Mesothelial cell of epicardium (in vitro differentiated cells): ENCODE results near the gene TEAD3. TPM values are rescaled to one million over a fixed set of nuclear protein-coding genes. Genes with fewer than 3 reads are reported as not detected.

Source experiments
- DNase-seq, 2 experiments: peaks; one replicate each; pipeline ENCODE4 v3.0.0; 2021; ENCODE audit warnings: low spot score in 2 of 2; ENCODE audit not compliant: unreplicated experiment in 2 of 2
- H3K27ac Mint-ChIP-seq: 2 replicates; pipeline ENCODE4 v1.8.0; 2021; ENCODE audit warnings: mixed read lengths
- H3K27me3 Mint-ChIP-seq: 2 replicates; pipeline ENCODE4 v1.8.0; 2021; ENCODE audit warnings: low read depth, mixed read lengths
- H3K36me3 Mint-ChIP-seq: 2 replicates; pipeline ENCODE4 v1.8.0; 2021; ENCODE audit warnings: mixed read lengths
- H3K4me1 Mint-ChIP-seq: 2 replicates; pipeline ENCODE4 v1.8.0; 2021; ENCODE audit warnings: mixed read lengths
- H3K4me3 Mint-ChIP-seq: 2 replicates; pipeline ENCODE4 v1.8.0; 2021; ENCODE audit warnings: mild to moderate bottlenecking, moderate library complexity, mixed read lengths
- H3K9me3 Mint-ChIP-seq: 2 replicates; pipeline ENCODE4 v1.8.0; 2021; ENCODE audit warnings: mixed read lengths
- CTCF ChIP-seq: fragments of 200-600 bp; sonication (generic); IDR thresholded peaks from one replicate; pipeline ENCODE4 v1.5.0; 2021; ENCODE audit warnings: antibody characterized with exemption; ENCODE audit not compliant: unreplicated experiment
- total RNA-seq: library from RNA; stranded (reverse); gene quantifications from 3 replicates; pipeline ENCODE4 v1.2.1, GENCODE V29; 2021

The TEAD3 gene
- total RNA-seq, 1 donor from 2014 or later = 91.4 TPM

- Mint-ChIP-seq H3K27ac (no peak overlapping the region), H3K4me3 (no peak overlapping the region)
Observed at GRCh38 chr6:35463292-35463691, 33.6 kb downstream of the TEAD3 start.

GRCh38 chr6:35461270-35461669, 35.6 kb downstream of the TEAD3 start:
- H3K4me1 Mint-ChIP-seq = peaks cover 6% of the 10 kb centered on the region
- no peaks in the 10 kb centered on the region for H3K27me3 Mint-ChIP-seq
- H3K36me3 Mint-ChIP-seq = peaks cover 21% of the 10 kb centered on the region
- TF ChIP-seq CTCF = no peak
- no peak for DNase-seq
- no peak overlapping the region for H3K4me3 Mint-ChIP-seq
- H3K27ac Mint-ChIP-seq = no peak overlapping the region
- no peaks in the 10 kb centered on the region for H3K9me3 Mint-ChIP-seq

More at GRCh38 chr6:35463292-35463691, 33.6 kb downstream of the TEAD3 start:
- Mint-ChIP-seq H3K4me1 (peaks cover 13% of the 10 kb centered on the region), H3K36me3 (peaks cover 18% of the 10 kb centered on the region), H3K27me3 (no peaks in the 10 kb centered on the region), H3K9me3 (no peaks in the 10 kb centered on the region)
- no peak for TF ChIP-seq CTCF
- no peak for DNase-seq

GRCh38 chr6:35457907-35458306, 39.0 kb downstream of the TEAD3 start:
- H3K27me3 Mint-ChIP-seq = no peaks in the 10 kb centered on the region
- H3K9me3 Mint-ChIP-seq = no peaks in the 10 kb centered on the region
- peaks cover 26% of the 10 kb centered on the region for H3K36me3 Mint-ChIP-seq
- no peak overlapping the region for H3K4me3 Mint-ChIP-seq
- no peak overlapping the region for H3K27ac Mint-ChIP-seq
- DNase-seq = no peak
- no peak for TF ChIP-seq CTCF
- H3K4me1 Mint-ChIP-seq = peaks cover 25% of the 10 kb centered on the region

GRCh38 chr6:35454391-35455110, 42.3 kb downstream of the TEAD3 start:
- Mint-ChIP-seq H3K9me3 (no peaks in the 10 kb centered on the region), H3K4me3 (peak overlapping the region; percentile 7), H3K4me1 (peaks cover 32% of the 10 kb centered on the region), H3K27me3 (peaks cover 3% of the 10 kb centered on the region), H3K27ac (no peak overlapping the region), H3K36me3 (peaks cover 16% of the 10 kb centered on the region)
- no peak for DNase-seq
- no peak for TF ChIP-seq CTCF

GRCh38 chr6:35453236-35453635, 43.6 kb downstream of the TEAD3 start:
- Mint-ChIP-seq H3K27ac (peak overlapping the region; percentile 60), H3K4me1 (peaks cover 32% of the 10 kb centered on the region), H3K4me3 (peak overlapping the region; percentile 62), H3K36me3 (peaks cover 12% of the 10 kb centered on the region), H3K27me3 (peaks cover 4% of the 10 kb centered on the region), H3K9me3 (no peaks in the 10 kb centered on the region)
- TF ChIP-seq CTCF = no peak
- DNase-seq = no peak
